HL-60 (cell line): ENCODE measurements around the gene BPIFB6.

Experiments
- DNase-seq, 2 experiments: peaks; one replicate each; pipeline ENCODE4 v3.0.0-alpha.2; 2010 to 2020; ENCODE audit warnings: low read depth in 1 of 2, low spot score in 1 of 2
- H3K27ac ChIP-seq: fragments of 250-450 bp; sonication (Bioruptor Pico); replicated peaks from 2 replicates; pipeline ENCODE4 v1.5.1; 2020; ENCODE audit warnings: mild to moderate bottlenecking, moderate library complexity
- H3K27me3 ChIP-seq: fragments of 250-450 bp; sonication (Bioruptor Pico); 2 replicates; pipeline ENCODE4 v1.5.1; 2021; ENCODE audit warnings: mild to moderate bottlenecking, moderate library complexity; ENCODE audit not compliant: insufficient read depth, poor library complexity, severe bottlenecking
- H3K4me3 ChIP-seq: replicated peaks from 2 replicates; pipeline ENCODE4 v1.5.1; 2011; ENCODE audit warnings: mild to moderate bottlenecking, control low read depth, low read length; ENCODE audit not compliant: insufficient read depth
- GABPA ChIP-seq: IDR thresholded peaks from 2 replicates; pipeline ENCODE4 v1.6.1; 2012; ENCODE audit warnings: low read depth
- POLR2AphosphoS5 ChIP-seq: IDR thresholded peaks from 2 replicates; pipeline ENCODE4 v1.6.1; 2012; ENCODE audit warnings: low read depth
- REST ChIP-seq: IDR thresholded peaks from 2 replicates; pipeline ENCODE4 v1.6.1; 2012; ENCODE audit warnings: low read depth; ENCODE audit not compliant: insufficient replicate concordance
- SPI1 ChIP-seq: IDR thresholded peaks from 2 replicates; pipeline ENCODE4 v1.6.1; 2012; ENCODE audit warnings: low read depth, mild to moderate bottlenecking, borderline replicate concordance
- TF ChIP-seq, protein P1 (sequence below): IDR thresholded peaks from one replicate; pipeline ENCODE4 v1.5.1; 2011; ENCODE audit warnings: low read length, control low read depth, inconsistent platforms; ENCODE audit not compliant: insufficient read depth

BPIFB6 gene

GRCh38 chr20:33017542-33017941, 13.9 kb upstream of the BPIFB6 start:
- no peak for TF ChIP-seq SPI1
- TF ChIP-seq GABPA, result no peak
- TF ChIP-seq, protein P1, sequence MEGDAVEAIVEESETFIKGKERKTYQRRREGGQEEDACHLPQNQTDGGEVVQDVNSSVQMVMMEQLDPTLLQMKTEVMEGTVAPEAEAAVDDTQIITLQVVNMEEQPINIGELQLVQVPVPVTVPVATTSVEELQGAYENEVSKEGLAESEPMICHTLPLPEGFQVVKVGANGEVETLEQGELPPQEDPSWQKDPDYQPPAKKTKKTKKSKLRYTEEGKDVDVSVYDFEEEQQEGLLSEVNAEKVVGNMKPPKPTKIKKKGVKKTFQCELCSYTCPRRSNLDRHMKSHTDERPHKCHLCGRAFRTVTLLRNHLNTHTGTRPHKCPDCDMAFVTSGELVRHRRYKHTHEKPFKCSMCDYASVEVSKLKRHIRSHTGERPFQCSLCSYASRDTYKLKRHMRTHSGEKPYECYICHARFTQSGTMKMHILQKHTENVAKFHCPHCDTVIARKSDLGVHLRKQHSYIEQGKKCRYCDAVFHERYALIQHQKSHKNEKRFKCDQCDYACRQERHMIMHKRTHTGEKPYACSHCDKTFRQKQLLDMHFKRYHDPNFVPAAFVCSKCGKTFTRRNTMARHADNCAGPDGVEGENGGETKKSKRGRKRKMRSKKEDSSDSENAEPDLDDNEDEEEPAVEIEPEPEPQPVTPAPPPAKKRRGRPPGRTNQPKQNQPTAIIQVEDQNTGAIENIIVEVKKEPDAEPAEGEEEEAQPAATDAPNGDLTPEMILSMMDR, result no peak
- no peak for TF ChIP-seq POLR2AphosphoS5
- TF ChIP-seq REST, result no peak
- Histone ChIP-seq H3K27ac (no peak overlapping the region), H3K4me3 (no peak overlapping the region), H3K27me3 (no peaks in the 10 kb centered on the region)
- no peak for DNase-seq

DNA sequence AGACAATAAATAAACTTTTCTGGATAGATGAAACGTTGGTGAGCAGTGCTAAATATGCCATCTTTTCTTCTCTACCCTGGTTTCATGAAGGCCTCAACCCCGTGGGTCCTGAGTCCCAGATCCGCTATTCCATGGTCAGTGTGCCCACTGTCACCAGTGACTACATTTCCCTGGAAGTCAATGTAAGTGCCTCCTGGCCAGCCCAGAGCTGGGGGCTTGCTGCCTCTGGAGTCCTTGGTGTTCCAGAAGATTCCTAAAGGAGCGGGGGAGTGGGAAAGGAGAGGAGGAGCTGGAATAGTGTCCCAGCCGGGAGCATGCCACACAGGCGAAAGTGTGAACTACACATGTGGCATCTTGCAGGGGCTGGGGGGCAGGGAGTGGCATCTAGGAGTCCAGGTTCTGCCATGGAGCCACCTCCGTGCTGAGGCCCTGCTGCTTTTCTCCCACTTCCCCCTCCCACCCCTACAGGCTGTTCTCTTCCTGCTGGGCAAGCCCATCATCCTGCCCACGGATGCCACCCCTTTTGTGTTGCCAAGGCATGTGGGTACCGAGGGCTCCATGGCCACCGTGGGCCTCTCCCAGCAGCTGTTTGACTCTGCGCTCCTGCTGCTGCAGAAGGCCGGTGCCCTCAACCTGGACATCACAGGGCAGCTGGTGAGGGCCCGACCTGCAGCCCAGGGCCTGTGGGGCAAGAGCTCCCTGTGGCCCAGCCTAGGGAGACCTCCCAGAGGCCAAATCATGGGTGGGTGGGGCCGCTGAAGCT, 13.1 kb upstream of the BPIFB6 start:
- Histone ChIP-seq H3K27me3 (no peaks in the 10 kb centered on the region), H3K4me3 (no peak overlapping the region), H3K27ac (no peak overlapping the region)
- TF ChIP-seq REST (no peak), SPI1 (no peak), GABPA (no peak)
- no peak for DNase-seq

- Histone ChIP-seq H3K27ac (no peak overlapping the region), H3K4me3 (no peak overlapping the region), H3K27me3 (no peaks in the 10 kb centered on the region)
- no peak for DNase-seq
- no peak for TF ChIP-seq GABPA
- TF ChIP-seq POLR2AphosphoS5, result no peak
- no peak for TF ChIP-seq REST
- TF ChIP-seq, protein P1, result no peak
- no peak for TF ChIP-seq SPI1
Observed at GRCh38 chr20:33019465-33020277, 11.8 kb upstream of the BPIFB6 start.
